HG02588 (cell line): ENCODE measurements around the gene MLPH.

Experiments
- ATAC-seq: cut with Tn5 transposase; IDR thresholded peaks from one replicate; pipeline ENCODE4 v1.9.1; 2021; ENCODE audit warnings: mild to moderate bottlenecking, moderate library complexity; ENCODE audit not compliant: unreplicated experiment

Gene MLPH

DNA sequence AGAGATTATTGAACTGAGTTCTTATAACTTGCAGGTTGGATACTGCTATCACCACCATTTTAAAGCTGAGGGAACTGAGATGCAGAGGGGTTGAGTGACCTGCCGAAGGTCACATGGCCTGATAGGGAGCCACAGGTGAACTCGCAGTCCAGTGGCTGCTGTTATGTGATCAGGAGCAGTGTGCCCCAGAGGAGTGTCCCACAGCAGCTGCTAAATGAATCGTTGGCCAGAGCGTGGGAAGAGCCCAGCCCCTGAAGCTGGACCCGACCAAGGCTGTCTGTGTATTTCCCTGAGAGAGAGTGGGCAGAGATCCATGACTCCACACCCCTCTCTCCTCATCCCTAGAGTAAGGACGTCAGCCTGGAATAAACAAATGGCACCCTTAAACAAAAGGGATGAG is 52.6 kb downstream of the MLPH start:
- no peak for ATAC-seq

DNA sequence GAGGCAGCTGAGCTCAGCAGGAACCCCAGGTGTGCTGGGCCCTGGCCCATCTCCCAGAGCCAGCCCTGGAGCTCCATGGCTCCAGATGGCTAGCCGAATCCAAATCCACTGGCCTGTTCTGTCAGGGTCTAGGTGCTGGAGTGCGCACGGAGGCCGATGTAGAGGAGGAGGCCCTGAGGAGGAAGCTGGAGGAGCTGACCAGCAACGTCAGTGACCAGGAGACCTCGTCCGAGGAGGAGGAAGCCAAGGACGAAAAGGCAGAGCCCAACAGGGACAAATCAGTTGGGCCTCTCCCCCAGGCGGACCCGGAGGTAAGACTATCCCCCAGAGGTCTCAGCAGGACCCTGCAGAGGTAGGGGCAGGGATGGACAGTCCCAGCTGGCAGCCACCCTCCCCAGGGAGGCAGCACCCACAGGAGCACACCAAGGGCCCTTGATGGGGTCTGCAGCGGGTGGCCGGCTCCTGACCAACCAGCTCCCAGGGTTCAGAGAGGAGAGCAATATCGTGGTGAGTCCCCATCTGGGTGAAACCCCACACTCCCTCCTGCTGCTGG is 53.2 kb downstream of the MLPH start:
- no peak for ATAC-seq

DNA sequence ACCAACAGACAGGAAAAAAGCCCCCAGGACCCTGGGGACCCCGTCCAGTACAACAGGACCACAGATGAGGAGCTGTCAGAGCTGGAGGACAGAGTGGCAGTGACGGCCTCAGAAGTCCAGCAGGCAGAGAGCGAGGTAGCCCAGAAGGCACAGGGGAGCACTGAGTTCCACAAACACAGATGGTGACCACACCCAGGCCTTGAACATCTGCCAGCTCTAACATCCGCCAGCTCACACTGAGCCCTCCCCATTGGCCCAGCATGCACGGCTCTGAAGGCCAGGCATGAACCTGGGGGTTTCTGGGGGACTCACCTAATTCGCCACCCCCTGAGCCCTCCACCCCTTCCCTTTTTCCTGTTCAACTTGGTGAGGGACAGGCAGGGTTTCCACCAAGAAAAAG is 53.8 kb downstream of the MLPH start:
- ATAC-seq: no peak

DNA sequence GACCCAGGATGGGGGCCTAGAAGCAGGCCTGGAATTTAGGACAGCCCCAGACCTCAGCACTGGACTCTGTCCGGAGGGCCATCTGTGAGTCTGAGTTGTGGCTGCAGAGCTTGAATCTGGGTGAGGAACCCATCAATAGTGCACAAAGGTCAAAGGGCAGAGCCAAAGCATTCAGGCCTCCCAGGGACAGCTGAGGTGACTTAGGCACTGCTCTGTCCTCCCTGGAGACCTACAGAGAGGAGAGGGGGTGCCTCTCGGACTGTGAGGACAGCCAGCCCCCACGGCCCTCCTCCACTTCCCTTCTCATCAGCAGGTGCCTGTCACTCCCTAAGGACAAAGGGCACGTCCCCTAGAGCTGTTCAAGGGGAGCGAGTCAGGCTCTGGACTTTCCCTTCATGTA is 54.2 kb downstream of the MLPH start:
- ATAC-seq: no peak

DNA sequence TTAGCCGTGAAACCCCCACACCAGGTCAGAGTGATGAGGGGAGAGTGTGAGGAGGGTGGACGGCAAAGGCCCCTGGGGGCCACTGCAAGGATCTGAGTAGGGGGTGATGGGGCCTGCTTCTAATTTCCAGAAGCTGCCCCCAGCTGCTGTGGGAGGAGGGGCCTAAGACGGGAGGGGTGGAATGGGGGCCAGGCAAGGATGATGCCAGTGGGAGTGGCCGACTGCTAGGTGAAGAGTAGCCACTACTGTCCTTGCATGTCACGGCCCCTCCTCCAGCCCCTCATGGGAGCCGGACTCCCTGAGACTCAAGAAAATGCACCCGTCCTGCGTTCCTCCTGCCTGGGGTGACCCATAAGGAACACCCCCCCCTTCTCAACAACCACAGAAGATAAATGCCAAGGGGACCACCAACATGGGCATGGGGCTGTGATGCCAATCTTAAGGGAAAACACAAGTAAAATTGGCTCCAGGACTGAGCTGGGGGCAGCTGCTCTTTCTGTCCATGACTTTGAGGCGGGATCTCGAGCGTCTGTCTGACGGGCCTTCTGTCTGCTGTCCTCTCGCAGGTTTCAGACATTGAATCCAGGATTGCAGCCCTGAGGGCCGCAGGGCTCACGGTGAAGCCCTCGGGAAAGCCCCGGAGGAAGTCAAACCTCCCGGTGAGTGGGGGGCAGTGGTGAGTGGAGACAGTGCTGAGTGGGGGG is 55.1 kb downstream of the MLPH start:
- no peak for ATAC-seq

DNA sequence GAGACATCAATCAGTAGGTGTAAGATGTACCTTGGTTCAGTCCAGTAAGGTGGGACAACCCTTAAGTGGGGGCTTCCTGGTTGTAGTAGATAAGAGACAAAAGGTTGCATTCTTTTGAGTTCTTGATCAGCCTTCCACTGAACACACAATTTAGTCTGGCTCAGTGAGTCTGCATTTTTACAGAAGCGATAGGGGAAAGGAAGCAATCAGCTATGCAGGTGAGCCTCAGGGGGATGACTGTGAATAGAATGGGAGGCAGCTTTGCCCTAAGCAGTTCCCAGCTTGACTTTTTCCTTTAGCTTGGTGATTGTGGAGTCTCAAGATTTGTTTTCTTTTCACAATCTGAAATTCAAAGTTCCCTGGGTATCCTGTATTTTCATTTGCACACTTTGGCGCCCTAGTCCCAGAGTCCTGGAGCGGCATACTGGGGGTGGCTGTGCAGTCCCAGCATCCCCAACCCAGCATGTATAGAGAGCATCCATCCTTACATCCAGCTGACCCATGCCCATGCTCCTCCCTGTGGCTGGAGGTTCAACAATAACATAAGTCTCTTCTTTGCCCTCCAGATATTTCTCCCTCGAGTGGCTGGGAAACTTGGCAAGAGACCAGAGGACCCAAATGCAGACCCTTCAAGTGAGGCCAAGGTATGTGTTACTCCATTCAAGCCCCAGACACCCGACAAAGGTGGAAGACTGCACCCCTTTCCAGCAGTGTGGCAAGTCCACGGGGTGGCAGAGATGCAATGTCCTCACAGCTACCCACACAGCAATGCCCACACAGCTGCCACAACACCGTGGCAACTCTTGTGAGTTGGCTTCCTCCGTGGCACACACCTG is 59.2 kb downstream of the MLPH start:
- ATAC-seq: no peak

DNA sequence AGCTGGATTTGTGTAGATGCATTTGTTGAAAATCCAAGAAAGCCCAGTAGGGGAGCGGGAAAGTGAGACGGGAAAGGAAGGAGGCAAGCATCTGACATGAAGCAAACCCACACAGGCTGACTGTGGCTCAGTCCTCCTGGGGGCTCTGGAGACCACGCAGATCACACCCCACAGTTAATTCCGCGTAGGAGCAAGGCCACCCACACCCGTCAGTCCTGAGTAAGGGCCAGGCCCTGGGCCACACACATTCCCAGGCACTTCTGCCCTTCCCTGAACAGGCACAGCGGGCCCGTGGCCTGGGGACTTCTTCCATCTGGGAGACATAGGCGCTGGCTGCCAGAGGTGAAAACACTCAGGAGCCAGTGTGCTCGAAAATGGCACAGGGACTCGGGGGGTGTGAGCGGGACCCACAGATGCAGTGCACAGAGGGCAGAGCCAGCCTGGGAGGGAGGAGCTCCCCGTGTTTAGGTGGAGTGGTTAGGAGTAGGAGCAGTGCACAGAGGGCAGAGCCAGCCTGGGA is 59.9 kb downstream of the MLPH start:
- no peak for ATAC-seq

DNA sequence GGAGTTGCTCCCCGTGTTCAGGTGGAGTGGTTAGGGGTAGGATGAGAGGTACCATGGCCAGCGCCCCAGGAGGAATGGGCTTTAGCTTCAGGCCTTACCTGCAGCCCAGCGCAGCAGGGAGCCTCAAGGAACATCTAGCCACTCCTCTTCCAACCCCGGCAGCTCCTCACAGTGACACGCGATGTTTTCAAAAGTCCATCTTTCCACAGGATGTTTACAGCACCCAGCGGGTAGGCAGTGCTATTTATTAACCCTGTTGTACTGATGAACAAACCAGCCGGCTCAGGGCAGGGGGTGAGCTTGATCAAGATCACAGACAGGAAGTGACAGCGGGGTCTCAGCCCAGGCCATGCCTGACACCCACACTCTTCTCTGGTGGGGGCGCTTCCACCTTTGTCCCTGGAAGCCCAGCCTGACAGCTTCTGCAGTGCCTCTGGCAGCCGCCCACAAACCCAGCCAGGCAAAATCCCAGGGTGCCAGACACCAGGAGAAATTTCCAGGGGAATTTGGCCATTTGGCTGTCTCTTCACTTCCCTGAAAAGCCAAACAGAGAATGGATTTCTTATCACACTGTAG is 60.9 kb downstream of the MLPH start:
- no peak for ATAC-seq

DNA sequence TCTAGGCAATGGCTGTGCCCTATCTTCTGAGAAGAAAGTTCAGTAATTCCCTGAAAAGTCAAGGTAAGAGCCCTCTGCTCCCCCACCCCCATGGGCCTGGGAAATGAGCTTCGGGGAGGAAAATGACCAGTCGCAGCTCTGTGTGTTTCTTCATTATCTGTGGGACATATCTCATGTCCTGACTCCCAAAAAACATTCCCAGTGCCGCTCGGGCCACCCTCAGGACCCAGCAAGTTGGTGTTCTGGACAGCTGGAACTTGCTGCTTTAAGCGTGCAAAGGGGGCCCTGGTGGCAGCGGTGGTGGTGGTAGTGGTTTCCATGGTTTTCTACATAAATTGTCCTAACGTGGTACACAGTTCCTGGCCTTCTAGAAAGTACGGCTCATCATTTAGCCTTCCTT is 62.2 kb downstream of the MLPH start:
- ATAC-seq: no peak

DNA sequence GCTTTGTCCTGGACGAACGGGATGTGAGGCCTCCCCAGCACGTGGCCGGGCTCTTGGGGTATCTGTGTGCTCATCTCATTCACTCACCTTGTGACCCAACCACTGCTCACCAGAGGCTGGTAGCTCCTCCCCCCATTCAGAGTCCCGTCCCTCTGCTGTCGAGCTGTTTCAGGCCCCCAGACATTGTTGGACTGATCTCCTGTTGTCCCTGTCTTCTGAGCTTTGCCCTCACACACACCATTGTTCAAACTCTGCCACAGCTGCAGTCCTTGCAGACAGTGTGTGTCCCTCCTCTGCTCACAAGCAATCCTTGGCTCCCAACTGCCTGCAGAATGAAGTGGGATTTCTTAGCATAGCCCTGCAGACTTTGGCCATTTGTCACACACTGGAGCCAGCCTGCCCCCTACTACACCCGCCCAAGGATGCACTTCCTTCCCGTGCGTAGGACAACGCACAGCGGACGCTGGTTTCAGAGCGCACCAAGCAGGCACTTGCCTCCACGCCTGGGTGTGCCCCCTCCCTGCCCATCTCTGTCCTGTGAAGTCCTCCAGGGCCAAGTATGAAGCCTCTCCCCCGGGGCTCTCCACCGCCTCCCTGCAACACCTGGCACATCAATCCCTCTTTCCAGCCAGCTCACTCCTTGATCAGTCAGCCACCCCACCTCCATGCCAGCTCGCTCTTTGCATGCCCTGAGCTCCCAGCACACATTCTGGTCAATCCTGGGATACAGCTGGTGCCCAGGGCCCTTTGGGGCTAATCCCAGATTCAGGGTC is 62.8 kb downstream of the MLPH start:
- ATAC-seq: no peak

DNA sequence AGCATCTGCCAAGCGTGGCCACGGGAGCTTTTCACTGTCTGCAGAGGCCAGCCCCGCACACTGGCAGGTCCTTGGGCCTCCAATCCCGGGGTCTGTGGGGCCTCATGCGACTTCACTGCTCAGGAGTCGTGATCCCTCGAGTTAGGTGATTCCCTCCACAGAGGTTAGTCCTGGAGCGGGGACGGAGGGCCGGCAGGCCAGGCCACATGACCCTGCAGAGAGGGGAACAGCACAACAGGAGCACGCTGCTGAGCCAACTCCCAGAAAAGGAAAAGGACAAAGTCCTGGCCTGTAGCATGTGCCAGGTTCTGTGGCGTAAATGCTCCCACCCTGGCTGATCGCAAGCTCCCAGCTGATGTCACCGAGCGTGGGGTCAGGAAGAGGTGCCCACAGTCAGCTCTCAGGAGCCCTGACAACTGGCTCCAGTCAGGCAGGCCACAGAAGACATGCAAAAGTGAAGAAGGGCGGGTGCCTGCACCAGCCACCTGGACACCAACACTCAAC is 64.1 kb downstream of the MLPH start:
- no peak for ATAC-seq

DNA sequence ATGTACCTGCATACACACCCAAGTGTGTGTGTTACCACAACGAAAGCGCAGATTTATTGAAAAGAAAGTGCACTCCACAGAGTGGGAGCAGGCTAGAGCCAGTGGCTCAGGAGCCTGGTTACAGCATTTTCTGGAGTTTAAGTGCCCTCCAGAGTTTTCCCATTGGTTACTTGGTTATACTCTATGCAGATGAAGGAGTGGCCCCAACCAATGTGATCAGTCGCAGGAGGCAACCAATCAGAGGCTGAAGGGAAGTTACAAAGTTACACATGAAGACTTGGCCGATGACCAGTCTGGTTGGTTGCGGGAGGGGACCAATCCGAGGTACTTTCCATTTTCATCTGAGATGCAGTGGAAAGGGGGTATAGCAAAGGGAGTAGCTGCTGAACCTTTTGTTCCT is 65.9 kb downstream of the MLPH start:
- no peak for ATAC-seq

DNA sequence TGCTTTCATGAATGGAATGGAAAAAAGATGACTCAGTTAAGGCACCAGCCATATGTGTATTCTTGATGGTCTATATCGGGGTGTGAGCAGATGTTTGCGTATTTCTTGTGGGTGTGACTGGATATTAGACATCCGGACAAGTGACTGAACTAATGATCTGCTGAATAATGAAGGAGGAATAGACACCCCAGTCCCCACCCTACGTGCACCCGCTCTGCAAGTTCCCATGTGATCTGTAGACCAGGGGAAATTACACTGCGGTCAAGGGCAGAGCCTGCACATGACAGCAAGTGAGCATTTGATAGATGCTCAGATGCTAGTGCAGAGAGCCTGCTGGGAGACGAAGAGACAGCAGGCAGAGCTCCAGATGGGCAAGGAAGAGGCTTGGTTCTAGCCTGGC is 66.9 kb downstream of the MLPH start:
- ATAC-seq: no peak

DNA sequence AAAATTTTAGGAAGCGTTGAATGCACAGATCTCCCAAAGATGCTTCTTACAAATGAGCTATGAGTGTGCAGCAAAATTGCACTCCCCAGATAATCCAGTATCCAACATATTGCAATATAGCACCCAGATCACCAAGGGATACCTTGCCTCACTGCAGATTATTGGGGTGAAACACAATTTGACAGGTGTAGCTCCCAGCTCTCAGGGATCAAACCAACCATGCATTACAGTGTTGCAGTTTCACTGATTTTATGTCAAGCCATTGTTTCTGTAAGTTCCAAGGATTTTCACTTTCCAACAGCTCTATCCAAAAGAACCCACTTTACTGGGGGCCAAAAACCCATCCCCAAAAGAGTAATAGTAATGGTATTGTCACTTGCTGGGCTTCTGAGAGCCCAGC is 68.5 kb downstream of the MLPH start:
- no peak for ATAC-seq

DNA sequence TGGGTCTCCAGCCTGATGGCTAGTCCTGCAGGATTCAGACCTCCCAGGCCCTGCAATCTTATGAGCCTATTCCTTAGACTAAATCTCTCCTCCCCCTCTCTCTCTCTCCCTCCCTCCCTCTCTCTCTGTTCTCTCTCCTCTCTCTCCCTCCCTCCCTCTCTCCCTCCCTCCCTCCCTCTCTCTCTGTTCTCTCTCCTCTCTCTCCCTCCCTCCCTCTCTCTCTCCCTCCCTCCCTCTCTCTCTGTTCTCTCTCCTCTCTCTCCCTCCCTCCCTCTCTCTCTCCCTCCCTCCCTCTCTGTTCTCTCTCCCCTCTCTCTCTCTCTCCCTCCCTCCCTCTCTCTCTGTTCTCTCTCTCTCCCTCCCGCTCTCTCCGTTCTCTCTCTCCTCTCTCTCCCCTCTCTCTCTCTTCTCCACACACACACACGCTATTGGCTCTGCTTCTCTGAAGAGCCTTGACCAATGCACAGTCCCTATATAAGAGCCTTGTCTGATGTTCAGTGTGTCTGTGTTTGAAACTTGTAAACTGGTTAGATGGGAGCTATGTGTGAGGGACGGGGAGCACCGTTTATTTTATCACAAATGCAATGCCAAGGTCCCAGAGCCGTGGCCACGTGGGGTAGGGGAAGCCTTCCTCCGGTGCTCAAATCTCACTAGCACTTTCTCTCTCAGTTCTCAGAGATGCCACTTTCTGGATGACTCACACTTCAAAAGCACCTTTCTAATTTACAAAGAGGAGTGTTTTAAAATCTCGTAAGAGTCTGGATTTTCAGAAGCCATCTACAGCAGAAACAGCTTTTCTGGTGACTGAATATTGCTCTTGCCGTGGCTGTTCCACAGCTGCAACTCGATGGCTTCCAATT is 70.0 kb downstream of the MLPH start:
- ATAC-seq: peak; percentile 93

DNA sequence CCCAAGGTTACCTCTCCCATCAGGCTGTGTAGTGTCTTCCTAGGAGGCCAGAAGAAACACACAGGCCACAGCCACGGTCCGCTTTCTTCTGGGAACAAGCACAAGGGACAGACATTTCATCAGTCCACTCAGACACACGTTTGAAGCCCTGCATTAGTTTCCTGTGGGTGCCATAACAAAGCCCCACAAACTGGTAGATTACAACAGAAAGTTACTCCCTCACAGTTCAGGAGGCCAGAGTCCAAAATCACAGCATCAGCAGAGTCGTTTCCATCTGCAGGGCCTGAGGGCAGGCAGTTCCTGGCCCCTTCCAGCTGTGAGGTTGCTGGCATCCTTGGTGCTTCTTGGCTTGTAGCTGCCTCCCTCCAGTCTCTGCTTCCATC is 70.6 kb downstream of the MLPH start:
- ATAC-seq: peak; percentile 19

DNA sequence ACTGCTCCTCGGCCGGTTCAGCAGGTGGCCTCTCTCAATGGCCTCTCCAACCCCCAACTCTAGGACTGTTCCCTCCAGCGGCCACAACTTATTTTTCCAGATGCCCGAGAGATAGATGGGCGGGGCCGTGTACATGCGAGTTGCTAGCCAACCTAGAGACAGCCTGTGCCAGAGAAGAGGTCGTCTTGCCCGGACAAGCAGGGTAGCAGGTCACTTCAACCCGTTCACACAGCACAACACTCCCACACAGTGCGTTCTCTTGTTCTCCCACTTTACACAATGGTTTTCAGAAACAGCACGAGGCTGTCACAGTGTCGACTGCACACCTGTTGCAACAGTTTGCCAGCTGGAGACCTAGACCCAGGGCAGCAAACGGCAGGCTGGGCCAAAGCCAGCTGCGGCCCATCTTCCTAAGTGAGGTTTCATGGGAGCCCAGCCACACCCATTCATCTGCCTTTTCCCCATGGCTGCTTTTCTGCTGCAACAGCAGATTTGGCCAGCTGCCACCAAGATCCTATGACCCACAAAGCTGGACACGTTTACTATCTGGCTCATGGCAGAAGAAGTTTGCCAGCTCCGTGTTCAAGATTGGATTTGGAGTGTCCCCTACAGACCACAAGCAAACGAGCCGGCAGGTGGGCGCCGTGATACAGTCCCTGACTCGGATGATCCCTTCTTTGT is 72.0 kb downstream of the MLPH start:
- no peak for ATAC-seq

DNA sequence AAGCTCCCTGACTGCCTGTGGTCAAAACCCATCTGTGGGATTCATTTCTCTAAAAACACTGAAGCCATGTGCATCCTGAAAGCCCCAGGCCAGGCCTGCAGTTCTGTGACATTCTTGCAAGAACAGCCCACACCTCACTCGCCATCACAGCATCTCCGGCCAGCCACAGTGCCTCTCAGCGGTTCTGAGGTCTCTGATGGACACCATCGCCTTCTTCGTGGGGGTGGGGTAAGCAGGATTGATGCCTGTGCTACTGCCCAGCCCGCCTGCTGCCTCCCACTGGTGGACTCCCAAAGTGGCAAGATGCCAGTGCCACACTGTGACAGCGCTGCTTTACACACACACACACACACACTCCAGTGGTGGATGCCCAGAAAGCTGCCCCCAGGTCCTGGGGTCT is 74.2 kb downstream of the MLPH start:
- no peak for ATAC-seq

DNA sequence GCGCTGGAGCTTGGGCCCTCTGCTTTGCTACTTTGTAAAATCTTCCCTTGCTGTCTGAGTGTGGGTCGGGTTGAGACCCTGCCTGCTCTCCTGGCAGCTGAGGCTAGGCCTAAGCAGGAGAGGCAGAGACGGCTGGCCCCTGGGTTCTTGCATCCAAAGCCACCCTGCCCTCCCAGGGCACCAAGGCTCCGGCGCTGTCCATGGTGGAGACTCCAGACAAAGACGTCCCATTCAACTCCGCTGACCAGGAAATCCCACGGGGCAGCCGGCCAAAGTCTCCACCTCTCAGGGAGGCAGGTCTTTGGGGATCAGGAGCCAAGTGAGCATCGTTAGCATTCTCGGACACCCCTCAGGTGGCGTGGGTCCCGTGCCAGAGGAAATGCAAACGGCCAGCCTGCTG is 76.8 kb downstream of the MLPH start:
- ATAC-seq: no peak
